Jurkat, Clone E6-1 (cell line): ENCODE data around the gene PLCH2.

Experiments used
- DNase-seq: peaks from one replicate; pipeline ENCODE4 v3.0.0-alpha.2; 2011; ENCODE audit warnings: low read depth, low spot score
- H3K4me3 ChIP-seq: 2 replicates; pipeline ENCODE4 v1.5.1; 2011; ENCODE audit warnings: mild to moderate bottlenecking, low read length, control low read depth, moderate library complexity

PLCH2 gene

DNA sequence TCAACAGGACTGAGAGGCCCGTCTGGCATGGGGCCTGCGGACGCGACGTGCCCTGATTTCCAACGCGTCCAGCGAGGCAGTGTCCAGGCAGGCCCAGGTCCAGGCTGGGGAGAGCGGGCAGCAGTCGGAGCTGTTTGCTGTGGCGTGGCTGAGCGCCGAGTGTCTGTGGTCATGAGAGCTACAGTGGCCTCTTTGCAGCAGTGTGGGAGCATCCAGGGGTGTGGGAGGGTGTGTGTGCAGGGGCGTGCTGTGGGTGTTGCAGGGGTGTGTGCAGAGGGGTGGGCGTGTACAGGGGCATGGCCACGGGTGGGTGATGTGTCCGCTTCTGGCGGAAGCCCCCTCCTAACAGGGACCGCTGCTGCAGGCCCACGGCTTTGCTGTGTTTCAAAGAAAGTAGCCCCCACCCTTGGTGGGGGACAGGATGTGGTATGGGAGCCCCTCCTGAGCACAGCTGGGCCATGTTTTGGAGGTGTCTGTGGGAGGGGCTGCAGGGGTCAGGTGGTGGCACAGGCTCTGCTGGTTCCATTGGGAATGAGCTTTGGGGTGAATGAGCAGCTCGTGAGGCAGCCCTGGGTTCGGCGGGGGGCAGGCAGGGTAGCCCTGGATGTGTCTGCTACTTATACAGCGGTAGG, 17.7 kb downstream of the PLCH2 start:
- peak; percentile 44 for DNase-seq
- H3K4me3 ChIP-seq: no peak overlapping the region

DNA sequence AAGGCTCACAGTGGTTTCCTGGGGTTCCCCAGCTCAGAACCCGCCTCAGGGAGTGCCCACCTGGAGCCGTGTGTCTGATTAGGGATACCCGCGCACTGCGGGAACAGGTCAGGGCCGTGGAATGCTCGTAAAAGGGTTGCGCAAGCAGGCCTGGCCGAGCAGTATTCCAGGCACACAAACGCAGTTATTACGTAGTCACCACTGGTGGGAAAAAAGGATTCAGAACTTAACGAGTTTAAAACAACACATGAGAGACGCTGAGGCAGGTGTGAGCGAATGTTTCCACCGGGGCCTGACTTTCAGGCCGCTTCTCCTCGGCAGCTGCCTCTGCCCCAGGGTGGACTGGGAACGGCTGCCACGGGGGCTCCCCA, 18.2 kb downstream of the PLCH2 start:
- H3K4me3 ChIP-seq: no peak overlapping the region
- DNase-seq: no peak

DNA sequence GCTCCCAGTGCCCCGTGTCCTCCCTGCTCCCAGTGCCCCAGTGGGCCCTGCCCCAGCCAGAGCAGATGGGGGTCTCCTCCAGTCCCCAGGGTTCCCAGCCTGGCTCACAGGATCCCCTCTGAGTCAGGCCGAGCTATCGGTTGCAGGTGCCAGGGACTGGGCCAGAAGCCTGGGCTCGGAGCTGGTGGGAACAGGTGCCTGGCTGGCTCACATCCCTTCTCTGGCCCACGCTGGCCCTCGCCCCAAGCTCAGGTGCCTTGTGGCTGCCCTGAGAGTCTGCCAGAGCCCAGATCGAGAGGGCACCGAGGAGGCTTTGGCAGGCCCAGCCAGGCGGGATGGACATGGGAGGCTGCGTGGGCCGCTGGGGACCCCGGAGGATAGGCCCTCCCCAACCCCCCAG, 18.9 kb downstream of the PLCH2 start:
- no peak overlapping the region for H3K4me3 ChIP-seq
- DNase-seq: no peak

DNA sequence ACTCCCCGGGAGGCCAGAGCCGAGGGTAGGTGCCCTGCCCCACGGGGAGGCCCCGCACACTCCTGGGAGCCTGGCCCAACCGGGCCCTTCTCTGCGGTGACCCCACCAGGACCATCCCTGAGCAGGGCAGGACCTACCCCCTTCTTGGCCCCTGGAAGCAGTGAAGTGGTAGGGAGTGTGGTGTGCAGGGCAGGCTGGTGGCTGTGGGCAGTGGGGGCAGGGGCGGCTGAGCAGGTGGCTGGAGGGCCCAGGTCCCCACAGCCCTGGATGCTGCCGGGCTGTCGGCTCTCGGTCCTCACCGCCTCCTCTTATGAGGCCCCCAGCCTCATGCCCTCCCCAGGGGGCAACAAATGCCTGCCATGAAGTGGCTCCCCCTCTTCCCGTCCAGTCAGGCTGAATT, 19.5 kb downstream of the PLCH2 start:
- DNase-seq: no peak
- H3K4me3 ChIP-seq: no peak overlapping the region

DNA sequence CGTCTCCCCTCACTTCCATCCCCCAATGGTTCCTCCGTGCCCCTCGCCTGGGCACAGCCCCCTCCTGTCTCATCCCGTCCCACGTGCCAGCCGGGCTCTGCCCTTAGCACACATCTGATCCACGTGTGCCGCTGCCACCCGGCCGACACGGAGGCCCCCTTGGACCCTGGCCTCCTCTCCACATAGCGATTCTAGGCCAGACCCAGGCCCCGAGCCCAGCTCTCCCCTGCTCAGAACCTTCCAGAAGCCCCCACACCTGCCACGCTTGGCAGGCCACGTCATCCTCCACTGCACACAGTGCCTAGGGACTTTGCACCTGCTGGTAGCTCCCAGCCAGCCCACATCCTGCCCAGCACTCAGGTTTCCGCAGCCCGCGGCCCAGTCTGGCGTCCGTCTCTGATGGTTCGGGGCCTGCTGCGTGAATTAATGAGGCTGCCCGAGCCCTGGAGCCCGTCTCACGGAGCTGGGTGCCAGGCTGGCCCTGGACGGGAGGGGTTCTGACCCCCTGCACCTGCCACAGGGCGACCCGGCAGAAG, 20.1 kb downstream of the PLCH2 start:
- no peak overlapping the region for H3K4me3 ChIP-seq
- DNase-seq: peak; percentile 44

DNA sequence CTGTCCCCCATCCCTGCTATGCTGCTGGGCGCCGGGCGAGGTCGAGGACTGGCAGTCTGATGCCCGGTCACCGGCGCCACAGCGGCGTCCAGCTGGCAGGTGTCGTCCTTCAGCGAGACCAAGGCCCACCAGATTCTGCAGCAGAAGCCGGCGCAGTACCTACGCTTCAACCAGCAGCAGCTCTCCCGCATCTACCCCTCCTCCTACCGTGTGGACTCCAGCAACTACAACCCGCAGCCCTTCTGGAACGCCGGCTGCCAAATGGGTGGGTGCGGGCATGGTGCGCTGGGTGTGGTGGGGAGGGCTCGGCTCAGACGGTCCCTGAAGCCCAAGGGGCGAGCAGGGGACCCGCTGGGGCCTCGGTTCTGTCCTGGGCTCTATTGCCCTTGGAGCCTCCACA, 20.7 kb downstream of the PLCH2 start:
- no peak overlapping the region for H3K4me3 ChIP-seq
- no peak for DNase-seq

DNA sequence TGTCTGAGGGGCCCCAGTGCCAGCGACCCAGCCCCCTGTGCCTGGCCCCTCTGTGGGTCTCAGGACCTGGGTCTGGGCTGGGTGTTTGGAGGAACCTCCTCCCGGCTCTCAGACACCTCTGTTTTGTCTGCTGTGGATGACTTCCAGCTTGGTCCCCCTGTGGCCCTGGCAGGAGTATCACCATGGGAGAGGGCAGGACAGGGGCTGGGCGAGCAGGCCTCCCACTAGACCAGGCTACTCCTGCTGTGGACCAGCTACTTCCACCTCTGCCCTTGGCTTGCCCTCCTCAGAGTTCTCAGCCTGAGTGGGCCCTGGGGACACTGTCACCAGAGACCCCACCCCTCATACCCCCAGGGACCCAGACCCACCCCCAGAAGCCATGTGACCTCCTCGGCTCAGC, 21.8 kb downstream of the PLCH2 start:
- no peak overlapping the region for H3K4me3 ChIP-seq
- no peak for DNase-seq

DNA sequence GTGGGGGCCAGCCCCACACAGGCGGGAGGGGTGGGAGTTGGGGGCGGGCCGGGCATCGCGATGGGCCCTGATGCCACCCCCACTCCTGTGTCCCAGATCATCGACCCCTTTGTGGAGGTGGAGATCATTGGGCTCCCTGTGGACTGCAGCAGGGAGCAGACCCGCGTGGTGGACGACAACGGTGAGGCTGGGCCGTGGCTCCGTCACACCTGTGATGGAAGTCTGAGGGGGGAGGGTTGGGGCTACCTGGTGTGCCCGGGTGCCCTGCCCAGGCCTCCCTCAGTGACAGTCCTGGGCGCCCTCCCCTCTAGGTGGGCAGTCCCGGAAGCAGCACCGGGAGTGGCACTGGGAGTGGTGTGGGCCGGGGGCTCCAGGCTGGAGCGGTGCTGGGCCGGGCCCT, 22.6 kb downstream of the PLCH2 start:
- DNase-seq: no peak

DNA sequence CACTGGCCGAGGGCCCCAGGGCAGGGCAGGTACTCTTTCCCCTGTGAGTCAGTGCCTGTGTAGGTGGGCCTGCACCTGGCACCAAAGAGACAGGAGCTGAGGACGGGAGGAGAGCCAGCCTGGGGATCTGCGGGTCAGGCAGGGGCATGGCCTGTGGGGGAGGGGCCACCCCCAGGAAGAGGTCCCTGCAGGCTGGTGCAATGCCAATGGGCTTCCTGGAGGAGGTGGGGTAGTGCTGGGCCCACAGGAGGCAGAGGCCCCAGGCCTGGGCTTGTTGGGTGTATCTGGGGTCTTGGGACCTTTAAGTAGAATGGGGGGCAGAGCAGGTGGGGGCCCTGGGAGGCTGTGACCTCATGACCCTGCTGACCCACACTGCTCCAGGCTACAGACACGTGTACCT, 23.2 kb downstream of the PLCH2 start:
- no peak overlapping the region for H3K4me3 ChIP-seq
- DNase-seq: no peak

More for the DNA sequence above, 22.6 kb downstream of the PLCH2 start:
- H3K4me3 ChIP-seq: no peak overlapping the region

DNA sequence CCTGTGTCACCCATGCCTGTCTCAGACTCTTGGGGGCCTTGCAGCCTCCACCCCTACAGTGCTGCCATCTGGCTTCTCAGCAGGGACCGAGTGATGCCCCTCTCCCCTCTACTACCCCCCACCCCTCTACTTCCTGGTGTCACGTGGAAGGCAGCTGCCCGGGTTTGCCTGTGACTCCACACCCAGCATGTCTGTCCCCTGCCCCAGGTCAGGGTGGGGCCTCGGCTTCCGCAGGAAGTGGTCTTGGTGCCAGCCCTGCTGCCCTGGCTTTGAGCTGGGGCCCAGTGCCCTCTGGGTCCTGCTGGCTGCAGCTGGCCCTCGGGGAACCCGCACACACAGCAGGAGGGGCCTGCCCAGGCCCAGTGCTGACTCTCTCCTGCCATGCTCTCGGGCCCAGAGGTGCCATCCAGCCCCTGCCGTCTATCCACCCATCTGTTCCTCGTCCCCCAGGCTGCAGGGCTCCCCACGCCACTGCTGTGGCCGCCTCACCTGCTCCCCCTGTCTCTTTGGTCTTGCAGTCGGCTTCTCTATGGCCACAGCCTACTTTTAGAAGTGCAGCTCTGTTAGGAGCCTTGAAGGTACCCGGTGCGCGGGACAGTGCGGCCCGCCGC, 24.0 kb downstream of the PLCH2 start:
- no peak overlapping the region for H3K4me3 ChIP-seq
- DNase-seq: peak; percentile 41

DNA sequence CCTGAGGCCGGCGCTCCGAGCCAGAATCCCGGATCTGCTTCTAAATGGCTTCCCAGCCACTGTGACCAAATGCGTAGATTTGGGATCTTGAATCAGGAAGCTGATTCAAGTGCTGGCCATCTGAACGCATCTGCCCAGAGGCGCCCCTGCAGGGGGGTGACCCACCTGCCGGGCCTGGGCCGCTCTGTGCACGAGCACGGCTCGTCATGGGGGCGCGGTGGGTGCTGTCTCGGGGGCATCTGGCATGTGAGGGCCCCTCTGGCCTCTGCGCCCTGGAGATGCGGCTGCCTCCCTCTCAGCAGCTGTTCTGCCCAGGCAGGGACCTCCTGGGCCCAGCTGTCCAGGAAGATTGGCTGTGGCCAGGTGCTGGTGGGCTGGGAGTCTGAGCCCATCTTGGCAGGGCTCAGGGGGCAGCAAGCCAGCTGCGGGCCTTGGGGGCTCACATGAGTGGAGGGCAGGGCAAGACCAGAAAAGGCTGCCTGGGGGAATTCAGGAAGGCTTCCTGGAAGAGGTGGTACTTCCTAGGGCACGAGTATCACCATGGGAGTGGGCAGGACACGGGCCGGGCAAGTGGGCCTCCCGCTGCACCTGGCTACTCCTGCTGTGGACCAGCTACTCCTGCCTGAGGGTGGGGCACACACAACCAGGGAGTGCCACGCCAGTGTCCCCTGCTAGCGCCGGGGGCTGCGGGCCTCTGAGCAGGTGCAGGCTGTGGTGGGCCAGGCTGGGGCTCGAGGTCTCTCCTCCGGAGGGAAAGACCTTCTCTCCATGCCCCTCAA, 25.1 kb downstream of the PLCH2 start:
- DNase-seq: no peak
- no peak overlapping the region for H3K4me3 ChIP-seq

DNA sequence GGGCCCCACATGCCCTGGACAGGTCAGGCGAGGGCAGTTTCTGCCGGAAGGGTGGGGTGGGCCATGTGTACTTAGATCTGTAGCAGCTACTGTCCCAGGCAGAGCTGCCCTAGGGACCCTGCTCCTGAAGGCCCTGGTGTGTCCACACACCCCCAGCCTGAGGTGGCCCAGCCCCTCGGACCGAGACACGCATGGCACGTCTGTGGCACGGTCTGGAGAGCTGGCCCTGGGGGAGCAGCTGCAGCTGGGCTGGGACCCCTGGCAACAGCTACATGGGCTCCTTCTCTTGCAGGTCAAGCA, 25.7 kb downstream of the PLCH2 start:
- no peak for DNase-seq
- H3K4me3 ChIP-seq: no peak overlapping the region

DNA sequence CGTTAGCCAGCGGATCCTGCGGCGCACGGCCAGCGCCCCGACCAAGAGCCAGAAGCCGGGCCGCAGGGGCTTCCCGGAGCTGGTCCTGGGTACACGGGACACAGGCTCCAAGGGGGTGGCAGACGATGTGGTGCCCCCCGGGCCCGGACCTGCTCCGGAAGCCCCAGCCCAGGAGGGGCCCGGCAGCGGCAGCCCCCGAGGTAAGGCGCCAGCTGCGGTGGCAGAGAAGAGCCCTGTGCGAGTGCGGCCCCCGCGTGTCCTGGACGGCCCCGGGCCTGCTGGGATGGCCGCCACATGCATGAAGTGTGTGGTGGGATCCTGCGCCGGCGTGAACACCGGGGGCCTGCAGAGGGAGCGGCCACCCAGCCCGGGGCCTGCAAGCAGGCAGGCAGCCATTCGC, 26.1 kb downstream of the PLCH2 start:
- H3K4me3 ChIP-seq: no peak overlapping the region
- DNase-seq: no peak

DNA sequence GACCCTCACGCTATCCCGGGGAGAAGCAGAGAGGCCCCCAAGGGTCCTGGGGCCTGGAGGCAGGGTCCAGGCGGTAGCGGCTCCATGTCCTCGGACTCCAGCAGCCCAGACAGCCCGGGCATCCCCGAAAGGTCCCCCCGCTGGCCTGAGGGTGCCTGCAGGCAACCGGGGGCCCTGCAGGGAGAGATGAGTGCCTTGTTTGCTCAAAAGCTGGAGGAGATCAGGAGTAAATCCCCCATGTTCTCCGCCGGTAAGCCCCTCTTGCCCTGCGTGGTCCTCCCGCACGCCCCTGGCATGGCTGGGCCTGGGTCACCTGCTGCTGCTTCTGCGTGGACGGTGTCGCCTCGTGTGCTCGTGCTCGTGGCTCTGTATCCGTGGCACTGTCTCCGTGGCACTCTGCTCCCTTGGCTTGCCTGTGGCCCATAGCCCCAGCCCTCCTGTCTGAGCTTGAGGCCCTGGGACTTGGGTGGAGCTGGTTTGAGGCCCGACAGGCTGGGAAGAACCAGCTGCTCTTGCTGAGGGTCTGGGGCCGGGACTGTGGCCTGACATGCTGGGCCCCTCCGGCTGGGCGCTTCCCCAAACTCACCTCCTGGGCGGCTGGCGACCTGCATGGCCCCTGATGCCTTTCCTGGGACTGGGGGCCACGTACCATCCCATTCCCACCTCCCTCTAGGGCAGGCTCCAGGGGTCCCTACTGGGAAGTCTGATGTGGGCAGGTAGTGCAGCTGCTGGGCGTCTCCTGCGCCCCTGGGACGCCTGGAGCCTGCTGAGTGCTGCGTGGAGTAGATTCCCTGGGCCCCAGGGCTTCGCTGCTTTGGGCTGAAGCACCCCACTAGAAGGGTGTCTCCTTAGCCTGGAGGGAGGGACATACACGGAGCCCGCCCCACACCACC, 26.8 kb downstream of the PLCH2 start:
- H3K4me3 ChIP-seq: no peak overlapping the region
- no peak for DNase-seq

DNA sequence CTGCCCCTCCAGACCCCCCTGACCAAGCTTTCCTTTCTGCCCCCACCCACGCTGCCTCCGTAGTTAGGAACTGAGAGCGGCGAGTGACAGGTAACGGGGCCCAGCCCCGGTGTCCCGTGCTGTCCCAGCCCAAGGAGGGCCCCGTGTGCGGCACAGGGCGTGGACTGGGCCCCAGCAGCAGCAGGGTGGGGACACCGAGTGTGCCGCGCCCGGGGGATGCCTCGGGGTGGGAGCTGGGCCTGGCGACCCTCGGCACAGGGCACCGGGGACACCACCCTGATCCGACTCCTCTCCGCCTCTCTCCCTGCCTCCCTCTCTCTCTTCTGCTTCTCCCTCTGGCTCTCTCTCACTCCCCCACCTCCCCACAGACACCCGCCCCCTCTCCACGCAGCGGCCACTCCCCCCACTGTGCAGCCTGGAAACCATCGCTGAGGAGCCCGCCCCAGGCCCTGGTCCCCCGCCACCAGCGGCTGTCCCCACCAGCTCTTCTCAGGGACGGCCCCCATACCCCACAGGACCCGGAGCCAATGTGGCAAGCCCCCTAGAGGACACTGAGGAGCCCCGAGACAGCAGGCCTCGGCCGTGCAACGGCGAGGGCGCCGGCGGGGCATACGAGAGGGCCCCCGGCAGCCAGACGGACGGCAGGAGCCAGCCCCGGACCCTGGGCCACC, 27.6 kb downstream of the PLCH2 start:
- H3K4me3 ChIP-seq: no peak overlapping the region
- no peak for DNase-seq

DNA sequence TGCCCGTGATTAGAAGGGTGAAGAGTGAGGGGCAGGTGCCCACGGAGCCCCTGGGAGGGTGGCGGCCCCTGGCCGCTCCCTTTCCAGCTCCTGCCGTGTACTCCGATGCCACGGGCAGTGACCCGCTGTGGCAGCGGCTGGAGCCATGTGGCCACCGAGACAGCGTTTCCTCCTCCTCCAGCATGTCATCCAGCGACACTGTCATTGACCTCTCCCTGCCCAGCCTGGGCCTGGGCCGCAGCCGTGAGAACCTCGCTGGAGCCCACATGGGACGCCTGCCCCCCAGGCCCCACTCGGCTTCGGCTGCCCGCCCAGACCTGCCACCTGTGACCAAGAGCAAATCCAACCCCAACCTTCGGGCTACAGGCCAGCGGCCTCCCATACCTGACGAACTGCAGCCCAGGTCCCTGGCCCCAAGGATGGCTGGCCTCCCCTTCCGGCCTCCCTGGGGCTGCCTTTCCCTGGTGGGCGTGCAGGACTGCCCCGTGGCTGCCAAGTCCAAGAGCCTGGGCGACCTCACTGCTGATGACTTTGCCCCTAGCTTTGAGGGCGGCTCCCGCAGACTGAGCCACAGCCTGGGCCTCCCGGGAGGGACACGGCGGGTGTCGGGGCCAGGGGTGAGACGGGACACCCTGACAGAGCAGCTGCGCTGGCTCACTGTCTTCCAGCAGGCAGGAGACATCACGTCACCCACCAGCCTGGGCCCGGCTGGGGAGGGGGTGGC, 28.3 kb downstream of the PLCH2 start:
- no peak overlapping the region for H3K4me3 ChIP-seq
- DNase-seq: no peak

DNA sequence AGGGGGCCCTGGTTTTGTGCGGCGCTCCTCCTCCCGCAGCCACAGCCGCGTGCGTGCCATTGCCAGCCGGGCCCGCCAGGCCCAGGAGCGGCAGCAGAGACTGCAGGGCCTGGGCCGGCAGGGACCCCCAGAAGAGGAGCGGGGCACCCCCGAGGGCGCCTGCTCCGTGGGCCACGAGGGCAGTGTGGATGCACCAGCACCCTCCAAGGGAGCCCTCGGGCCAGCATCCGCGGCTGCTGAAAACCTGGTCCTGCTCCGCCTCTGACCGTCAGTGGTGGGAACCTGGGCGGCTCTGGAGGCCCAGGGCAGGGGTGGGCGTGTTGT, 28.8 kb downstream of the PLCH2 start:
- no peak for DNase-seq
- no peak overlapping the region for H3K4me3 ChIP-seq

DNA sequence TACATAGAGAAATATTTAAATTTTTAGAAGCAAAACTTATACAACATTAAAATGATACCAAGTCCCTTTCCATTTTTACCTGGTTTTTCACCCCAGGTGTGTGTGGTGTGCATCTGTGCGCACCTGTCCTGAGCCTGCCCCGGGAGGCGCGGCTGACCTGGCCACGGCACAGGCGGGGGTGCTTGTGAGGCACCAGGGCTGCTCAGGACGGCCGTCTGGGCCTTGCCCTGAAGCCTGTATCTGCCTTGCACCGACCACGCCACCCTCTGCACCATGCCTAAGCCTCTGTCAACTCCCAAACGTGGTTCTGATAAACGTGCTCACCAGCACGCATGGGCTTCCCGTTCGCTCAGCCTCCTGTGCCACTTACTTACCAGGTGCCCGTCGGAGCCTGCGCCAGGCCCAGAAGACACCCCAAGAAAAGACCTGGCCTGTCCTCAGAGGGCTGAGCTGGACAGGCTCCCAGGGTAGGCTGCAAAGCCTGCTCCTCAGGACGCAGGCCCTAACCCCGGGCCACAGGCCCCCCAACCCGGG, 29.4 kb downstream of the PLCH2 start:
- H3K4me3 ChIP-seq: no peak overlapping the region

More for the DNA sequence above, 29.4 kb downstream of the PLCH2 start:
- no peak for DNase-seq
